Measurements from ENCODE around the gene KPTN. TPM values are rescaled to one million over a fixed set of nuclear protein-coding genes. Genes with fewer than 3 reads are reported as not detected.

Gene KPTN
- total and polyA plus RNA-seq, 2 of the 13 experiments (the other 11 are each of a cell fraction or from before 2014, with no cell fraction given) = 9.1 to 13.3 TPM

DNA sequence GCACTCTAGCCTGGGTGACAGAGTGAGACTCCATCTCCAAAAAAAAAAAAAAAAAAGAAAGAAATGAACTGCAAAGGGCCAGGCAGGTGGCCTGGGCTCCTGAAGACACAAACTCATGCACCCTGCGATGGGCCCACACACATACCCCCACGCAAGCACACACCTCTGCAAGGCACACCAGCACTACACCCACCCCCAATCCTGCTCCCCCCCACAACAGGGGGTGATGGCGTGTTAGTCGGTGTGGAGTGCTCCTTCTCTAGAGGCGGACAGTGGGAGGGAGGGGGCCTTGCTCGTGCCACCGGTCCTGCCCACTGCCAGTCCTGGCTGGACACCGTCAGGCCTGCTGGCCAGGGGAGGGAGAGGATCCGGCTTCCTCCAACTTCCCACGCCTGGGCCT is 10.7 kb downstream of the KPTN start:
- Histone ChIP-seq H3K27me3 (ENCODE audit: control insufficient read depth in 1 of 2, insufficient read depth in 2 of 2, low read length in 2 of 2) (peaks cover 1 to 30% of the 10 kb centered on the region in 2 experiments; a peak in 4 of 5 replicates), H3K36me3 (replicated peaks in 1 of 2; ENCODE audit: control insufficient read depth in 1 of 2, insufficient read depth in 2 of 2, low read length in 2 of 2) (no peaks in the 10 kb centered on the region), H3K4me3 (replicated peaks in 1 of 3; ENCODE audit: insufficient read depth in 1 of 3, low read depth in 2 of 3, low read length in 3 of 3) (no peak overlapping the region), H3K4me2 (ENCODE audit: low read depth, low read length) (no peak overlapping the region), H3K79me2 (ENCODE audit: insufficient read depth, low read length) (no peaks in the 10 kb centered on the region), H2AFZ (ENCODE audit: low read length) (no peak overlapping the region), H3K27ac (ENCODE audit: extremely low read length, insufficient read depth, low read length) (no peak overlapping the region), H4K20me1 (ENCODE audit: insufficient read depth, low read length) (no peaks in the 10 kb centered on the region), H3K9me3 (ENCODE audit: low read length) (no peaks in the 10 kb centered on the region), H3K4me1 (ENCODE audit: insufficient read depth, low read length) (peaks cover 6% of the 10 kb centered on the region; the same call in 1 of the 2 replicates), H3K9ac (ENCODE audit: insufficient read depth, low read depth, low read length) (no peak overlapping the region)
- intact Hi-C loops (cut with micrococcal nuclease; ENCODE audit: unreplicated experiment) = no loop called here
- ChIA-PET CTCF (ENCODE audit: low intra/inter-chr PET ratio, low total read pairs) (no interaction called here), POLR2A (no interaction called here)
- WGBS (ENCODE audit: low lambda C conversion rate) = 56% methylated on average over 10 of the region's 10 CpGs
- DNase-seq (ENCODE audit: low spot score) (no peak), ATAC-seq (no peak), FAIRE-seq (no peak)
- in situ Hi-C loops (cut with HindIII; ENCODE audit: extremely low pct_ligation_motif_present, low pct_unique_long_range_greater_than_20kb) = no loop called here
- BruUV-seq (replicated peaks) = no TSS peak
- TF ChIP-seq, protein P1, sequence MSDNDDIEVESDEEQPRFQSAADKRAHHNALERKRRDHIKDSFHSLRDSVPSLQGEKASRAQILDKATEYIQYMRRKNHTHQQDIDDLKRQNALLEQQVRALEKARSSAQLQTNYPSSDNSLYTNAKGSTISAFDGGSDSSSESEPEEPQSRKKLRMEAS (IDR thresholded peaks at IDR 0.05) = no peak
- TF ChIP-seq FIP1L1 (IDR thresholded peaks at IDR 0.05; ENCODE audit: borderline replicate concordance, insufficient read depth, low read depth, low read length) (no peak), REL (CRISPR knock-in tag; conservative IDR thresholded peaks at IDR 0.05) (no peak), ZNF552 (CRISPR knock-in tag; IDR thresholded peaks at IDR 0.05; ENCODE audit: borderline replicate concordance) (no peak), NCOA1 (CRISPR knock-in tag; IDR thresholded peaks at IDR 0.05) (no peak), CHD4 (IDR thresholded peaks at IDR 0.05; ENCODE audit: borderline replicate concordance, low read length) (no peak), ZNF660 (CRISPR knock-in tag; IDR thresholded peaks at IDR 0.05; ENCODE audit: borderline replicate concordance, low read depth) (no peak), CEBPG (CRISPR knock-in tag; IDR thresholded peaks at IDR 0.05) (no peak), PAF1 (CRISPR knock-in tag; IDR thresholded peaks at IDR 0.05) (no peak)
- TF ChIP-seq, protein P2, sequence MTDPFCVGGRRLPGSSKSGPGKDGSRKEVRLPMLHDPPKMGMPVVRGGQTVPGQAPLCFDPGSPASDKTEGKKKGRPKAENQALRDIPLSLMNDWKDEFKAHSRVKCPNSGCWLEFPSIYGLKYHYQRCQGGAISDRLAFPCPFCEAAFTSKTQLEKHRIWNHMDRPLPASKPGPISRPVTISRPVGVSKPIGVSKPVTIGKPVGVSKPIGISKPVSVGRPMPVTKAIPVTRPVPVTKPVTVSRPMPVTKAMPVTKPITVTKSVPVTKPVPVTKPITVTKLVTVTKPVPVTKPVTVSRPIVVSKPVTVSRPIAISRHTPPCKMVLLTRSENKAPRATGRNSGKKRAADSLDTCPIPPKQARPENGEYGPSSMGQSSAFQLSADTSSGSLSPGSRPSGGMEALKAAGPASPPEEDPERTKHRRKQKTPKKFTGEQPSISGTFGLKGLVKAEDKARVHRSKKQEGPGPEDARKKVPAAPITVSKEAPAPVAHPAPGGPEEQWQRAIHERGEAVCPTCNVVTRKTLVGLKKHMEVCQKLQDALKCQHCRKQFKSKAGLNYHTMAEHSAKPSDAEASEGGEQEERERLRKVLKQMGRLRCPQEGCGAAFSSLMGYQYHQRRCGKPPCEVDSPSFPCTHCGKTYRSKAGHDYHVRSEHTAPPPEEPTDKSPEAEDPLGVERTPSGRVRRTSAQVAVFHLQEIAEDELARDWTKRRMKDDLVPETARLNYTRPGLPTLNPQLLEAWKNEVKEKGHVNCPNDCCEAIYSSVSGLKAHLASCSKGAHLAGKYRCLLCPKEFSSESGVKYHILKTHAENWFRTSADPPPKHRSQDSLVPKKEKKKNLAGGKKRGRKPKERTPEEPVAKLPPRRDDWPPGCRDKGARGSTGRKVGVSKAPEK (CRISPR knock-in tag; IDR thresholded peaks at IDR 0.05; ENCODE audit: borderline replicate concordance) = no peak
- TF ChIP-seq, protein P3, sequence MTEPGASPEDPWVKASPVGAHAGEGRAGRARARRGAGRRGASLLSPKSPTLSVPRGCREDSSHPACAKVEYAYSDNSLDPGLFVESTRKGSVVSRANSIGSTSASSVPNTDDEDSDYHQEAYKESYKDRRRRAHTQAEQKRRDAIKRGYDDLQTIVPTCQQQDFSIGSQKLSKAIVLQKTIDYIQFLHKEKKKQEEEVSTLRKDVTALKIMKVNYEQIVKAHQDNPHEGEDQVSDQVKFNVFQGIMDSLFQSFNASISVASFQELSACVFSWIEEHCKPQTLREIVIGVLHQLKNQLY (CRISPR knock-in tag; IDR thresholded peaks at IDR 0.05) = no peak
- TF ChIP-seq, protein P4, sequence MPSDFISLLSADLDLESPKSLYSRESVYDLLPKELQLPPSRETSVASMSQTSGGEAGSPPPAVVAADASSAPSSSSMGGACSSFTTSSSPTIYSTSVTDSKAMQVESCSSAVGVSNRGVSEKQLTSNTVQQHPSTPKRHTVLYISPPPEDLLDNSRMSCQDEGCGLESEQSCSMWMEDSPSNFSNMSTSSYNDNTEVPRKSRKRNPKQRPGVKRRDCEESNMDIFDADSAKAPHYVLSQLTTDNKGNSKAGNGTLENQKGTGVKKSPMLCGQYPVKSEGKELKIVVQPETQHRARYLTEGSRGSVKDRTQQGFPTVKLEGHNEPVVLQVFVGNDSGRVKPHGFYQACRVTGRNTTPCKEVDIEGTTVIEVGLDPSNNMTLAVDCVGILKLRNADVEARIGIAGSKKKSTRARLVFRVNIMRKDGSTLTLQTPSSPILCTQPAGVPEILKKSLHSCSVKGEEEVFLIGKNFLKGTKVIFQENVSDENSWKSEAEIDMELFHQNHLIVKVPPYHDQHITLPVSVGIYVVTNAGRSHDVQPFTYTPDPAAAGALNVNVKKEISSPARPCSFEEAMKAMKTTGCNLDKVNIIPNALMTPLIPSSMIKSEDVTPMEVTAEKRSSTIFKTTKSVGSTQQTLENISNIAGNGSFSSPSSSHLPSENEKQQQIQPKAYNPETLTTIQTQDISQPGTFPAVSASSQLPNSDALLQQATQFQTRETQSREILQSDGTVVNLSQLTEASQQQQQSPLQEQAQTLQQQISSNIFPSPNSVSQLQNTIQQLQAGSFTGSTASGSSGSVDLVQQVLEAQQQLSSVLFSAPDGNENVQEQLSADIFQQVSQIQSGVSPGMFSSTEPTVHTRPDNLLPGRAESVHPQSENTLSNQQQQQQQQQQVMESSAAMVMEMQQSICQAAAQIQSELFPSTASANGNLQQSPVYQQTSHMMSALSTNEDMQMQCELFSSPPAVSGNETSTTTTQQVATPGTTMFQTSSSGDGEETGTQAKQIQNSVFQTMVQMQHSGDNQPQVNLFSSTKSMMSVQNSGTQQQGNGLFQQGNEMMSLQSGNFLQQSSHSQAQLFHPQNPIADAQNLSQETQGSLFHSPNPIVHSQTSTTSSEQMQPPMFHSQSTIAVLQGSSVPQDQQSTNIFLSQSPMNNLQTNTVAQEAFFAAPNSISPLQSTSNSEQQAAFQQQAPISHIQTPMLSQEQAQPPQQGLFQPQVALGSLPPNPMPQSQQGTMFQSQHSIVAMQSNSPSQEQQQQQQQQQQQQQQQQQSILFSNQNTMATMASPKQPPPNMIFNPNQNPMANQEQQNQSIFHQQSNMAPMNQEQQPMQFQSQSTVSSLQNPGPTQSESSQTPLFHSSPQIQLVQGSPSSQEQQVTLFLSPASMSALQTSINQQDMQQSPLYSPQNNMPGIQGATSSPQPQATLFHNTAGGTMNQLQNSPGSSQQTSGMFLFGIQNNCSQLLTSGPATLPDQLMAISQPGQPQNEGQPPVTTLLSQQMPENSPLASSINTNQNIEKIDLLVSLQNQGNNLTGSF (CRISPR knock-in tag; IDR thresholded peaks at IDR 0.05) = no peak
- TF ChIP-seq, protein P5, sequence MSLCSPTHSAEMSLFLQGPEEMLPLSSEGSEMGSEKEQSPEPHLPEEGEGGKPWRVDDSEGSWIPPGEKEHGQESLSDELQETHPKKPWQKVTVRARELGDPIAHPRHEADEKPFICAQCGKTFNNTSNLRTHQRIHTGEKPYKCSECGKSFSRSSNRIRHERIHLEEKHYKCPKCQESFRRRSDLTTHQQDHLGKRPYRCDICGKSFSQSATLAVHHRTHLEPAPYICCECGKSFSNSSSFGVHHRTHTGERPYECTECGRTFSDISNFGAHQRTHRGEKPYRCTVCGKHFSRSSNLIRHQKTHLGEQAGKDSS (CRISPR knock-in tag; IDR thresholded peaks at IDR 0.05; ENCODE audit: borderline replicate concordance, low read depth) = no peak
